HG03159 (cell line): ENCODE measurements around the gene MPP7.

Experiments used
- ATAC-seq: cut with Tn5 transposase; IDR thresholded peaks from one replicate; pipeline ENCODE4 v1.9.1; 2021; ENCODE audit warnings: mild to moderate bottlenecking, moderate library complexity; ENCODE audit not compliant: unreplicated experiment

The MPP7 gene

GRCh38 chr10:28307267-28307666 is 4.4 kb upstream of the MPP7 start:
- ATAC-seq = no peak

DNA sequence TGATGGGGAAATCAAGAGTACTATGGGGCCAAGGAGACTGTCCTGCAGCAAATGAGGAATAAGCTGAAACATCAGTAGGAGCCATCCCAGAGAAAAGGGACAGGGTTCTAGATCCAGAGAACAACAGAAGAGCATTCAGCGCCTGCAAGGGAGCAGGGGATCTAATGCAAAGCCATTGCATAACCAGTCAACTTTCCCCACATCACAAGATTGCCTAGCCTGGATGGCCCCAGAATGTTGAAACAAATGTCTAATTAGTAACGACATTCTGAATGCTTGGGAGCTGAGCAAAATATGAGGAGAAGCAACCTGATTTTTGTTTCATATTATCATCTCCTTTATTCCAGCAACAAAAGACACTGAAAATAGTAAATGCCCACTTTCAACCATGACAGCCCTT is 2.7 kb upstream of the MPP7 start:
- ATAC-seq = no peak

- ATAC-seq = no peak
Measured at GRCh38 chr10:28304032-28304571, 1.2 kb upstream of the MPP7 start.

- no peak for ATAC-seq
Measured at GRCh38 chr10:28302012-28302637, 739 bp downstream of the MPP7 start.

DNA sequence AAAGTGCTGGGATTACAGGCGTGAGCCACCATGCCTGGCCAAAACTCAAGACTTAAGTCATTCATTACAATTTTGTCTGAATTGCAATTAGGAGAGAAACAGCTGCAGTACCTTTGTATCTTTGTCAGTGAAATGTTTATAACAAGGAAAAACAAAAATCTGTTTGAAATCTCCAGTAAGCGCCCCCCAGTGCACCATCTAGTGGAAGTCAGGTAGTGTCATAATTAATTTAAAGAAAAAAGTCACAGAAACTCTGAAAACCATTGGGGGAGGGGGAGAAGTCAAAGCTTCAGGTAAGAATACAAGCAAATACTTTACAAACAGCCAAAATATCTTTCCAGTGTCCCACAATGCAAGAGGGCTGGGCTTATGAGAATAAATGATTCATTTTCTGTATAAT is 2.8 kb downstream of the MPP7 start:
- no peak for ATAC-seq

DNA sequence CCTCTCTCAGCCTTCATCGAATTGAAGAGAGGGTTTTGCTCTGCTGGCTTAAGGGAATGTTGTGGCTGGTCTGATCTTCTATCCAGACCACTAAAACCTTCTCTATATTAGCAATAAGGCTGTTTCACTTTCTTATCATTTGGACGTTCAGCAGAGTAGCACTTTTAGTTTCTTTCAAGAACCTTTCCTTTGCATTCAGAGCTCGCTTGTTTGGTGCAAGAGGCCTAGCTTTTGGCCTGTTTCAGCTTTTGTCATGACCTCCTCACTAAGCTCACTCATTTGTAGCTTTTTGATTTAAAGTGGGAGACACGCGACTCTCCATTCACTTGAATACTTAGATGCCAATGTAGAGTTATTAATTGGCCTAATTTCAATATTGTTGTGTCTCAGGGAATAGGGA is 3.9 kb downstream of the MPP7 start:
- ATAC-seq = no peak

- no peak for ATAC-seq
Measured at GRCh38 chr10:28296023-28296422, 6.8 kb downstream of the MPP7 start.

DNA sequence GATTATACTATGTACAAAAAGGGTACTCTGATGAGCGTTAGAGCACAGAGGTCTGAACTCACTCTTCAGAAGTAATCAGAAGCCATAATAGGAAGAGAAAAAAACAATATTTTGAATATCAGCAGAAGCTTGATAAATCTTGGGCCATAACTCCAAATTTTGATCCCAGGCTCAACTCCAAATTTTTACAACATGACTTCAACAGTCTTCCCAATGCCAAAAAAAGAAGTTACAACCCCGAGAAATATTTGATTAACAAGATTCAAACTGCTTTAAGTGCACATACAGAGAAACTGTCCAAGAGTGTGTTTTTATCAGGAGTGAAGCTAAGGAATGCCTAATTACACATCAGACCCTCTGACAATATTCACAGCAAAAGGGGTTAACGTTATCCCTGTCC is 7.5 kb downstream of the MPP7 start:
- ATAC-seq = no peak

- ATAC-seq = no peak
Measured at GRCh38 chr10:28294809-28295208, 8.1 kb downstream of the MPP7 start.

GRCh38 chr10:28294169-28294532 is 8.7 kb downstream of the MPP7 start:
- no peak for ATAC-seq

DNA sequence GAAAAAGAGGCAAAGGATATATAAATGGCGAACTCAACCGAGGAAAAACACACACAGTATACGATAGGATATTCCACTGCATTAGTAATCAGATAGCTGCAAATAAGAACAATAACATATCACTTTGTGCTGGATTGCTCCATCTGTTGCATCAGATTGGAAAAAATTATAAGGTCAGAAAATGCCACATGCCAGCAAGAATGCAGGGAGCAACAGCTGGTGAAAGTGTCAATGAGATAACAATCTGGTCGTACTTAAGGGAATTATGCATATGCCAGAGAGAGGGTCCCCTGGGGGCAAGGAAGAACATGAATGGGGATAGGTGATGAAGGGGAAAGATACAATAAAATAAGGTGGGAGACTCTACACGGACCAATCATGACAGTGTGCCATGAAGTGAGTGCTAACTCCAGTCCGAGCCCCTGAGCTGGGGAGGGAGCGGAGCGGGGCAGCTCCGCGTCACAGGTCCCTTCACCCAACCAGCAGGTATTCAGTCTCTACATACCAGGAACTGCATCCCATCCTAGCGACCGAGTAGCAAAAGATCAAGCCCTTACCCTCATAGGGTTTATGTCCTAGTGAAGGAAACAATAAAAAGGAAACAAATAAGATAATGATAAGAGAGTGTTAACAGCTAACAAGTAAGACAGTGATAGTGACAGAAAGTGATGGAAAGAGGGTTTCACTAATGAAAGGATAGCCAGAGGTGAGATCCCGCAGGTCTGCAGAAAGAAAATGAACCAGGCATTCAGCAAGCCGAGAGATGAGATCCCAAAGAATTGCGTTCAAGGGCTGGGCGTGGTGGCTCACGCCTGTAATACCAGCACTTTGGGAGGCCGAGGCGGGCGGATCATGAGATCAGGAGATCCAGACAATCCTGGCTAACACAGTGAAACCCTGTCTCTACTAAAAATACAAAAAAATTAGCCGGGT is 9.4 kb downstream of the MPP7 start:
- no peak for ATAC-seq

GRCh38 chr10:28291881-28292297 is 11.0 kb downstream of the MPP7 start:
- ATAC-seq = no peak

DNA sequence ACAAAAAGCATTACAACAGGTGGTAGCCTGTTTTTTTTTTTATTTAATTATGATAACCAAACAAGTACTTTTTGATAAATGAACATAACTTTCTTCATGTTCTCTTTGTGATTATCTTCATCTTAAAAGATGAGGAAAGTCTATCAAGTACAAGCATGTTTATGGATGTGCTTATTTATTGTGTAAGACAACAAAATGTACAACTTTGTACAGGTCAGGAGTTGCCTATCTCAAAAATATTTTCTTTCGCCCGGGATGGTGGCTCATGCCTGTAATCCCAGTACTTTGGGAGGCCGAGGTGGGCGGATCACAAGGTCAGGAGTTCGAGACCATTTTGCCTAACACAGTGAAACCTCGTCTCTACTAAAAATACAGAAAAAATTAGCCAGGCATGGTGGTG is 17.0 kb downstream of the MPP7 start:
- ATAC-seq = no peak

DNA sequence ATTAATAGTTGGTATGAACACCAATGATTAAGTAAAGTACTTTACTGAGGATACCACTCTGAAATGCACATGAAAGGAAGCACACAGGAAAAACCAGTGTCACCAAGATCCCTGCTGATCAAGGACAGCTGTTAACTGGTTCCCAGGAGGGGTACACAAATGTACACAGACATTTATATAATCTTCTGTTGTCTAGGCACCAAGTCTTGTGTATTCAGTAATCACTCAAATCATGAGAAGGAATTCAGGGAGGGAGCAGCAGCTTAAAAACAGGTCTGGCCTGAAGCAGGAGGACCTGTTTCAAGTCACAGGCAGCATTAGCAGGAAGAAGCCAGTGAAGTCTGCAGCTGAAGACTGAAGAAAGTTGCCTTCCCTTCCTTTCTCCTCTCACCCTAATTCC is 18.7 kb downstream of the MPP7 start:
- no peak for ATAC-seq

- ATAC-seq = no peak
Measured at GRCh38 chr10:28283251-28283650, 19.6 kb downstream of the MPP7 start.

- no peak for ATAC-seq
Measured at GRCh38 chr10:28282336-28282735, 20.5 kb downstream of the MPP7 start.

GRCh38 chr10:28281726-28282315 is 21.0 kb downstream of the MPP7 start:
- ATAC-seq = no peak

DNA sequence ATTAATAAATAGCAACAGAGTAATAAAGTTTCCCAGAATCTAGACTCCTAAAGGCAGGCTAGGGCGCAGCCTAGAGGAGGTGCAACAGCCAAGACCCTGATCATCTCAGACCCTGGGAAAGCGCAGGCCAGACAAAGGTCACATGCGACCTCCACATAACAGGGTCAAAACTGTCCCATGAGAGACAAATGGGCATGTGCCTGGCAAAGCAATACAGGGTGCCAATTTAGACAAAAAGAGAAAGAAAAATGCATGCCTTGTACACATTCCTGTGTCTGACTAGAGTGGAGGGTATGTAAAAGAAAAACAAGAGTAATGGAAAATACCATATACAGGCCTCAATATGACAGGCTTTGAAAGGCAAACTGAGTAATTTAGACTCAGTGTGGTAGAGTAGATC is 22.2 kb downstream of the MPP7 start:
- ATAC-seq = no peak

- no peak for ATAC-seq
Measured at GRCh38 chr10:28279878-28280277, 23.0 kb downstream of the MPP7 start.

GRCh38 chr10:28278842-28279241 is 24.0 kb downstream of the MPP7 start:
- ATAC-seq = no peak

DNA sequence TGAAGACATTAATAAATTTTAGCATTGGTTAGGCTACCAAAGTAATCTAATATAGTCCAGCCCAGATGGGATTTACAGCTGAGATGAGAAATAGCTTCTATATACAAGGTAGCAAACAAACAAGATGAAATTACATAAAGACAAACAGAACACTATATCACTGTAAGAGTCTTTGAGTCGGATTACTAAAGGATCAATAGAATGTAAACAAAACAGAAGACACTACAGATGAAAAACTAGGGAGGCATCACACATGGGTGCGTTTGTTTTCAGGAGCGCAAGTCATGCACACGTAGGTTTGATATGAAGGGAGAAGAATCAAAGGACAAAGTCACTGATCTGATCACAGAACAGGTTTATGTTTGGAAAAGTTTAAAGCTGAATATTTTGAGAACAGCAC is 26.5 kb downstream of the MPP7 start:
- ATAC-seq = no peak

DNA sequence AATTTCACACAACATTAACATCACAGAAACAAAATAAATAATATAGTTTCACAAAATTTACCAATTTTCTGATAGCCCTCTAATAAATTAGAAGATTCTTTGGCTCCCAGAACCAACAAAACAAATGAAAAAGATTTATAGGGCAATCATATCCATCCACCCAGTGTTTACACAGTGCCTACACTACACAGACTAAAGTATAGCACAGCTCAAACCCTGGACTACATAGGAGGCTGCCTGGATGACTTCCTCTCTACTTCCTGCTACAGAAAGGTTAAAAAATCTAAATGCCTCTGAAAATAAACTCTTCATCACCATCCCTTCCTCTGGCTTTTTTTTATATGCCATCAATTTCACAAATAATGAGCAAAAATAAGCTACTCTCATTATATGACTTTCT is 28.4 kb downstream of the MPP7 start:
- ATAC-seq = no peak
